NOMO-1 (cell line): Measurements from ENCODE around the gene MCUR1.

Source experiments
- DNase-seq, 2 experiments: peaks; one replicate each; lab custom pipeline; 2025; ENCODE audit not compliant: unreplicated experiment in 2 of 2; lab: John Stamatoyannopoulos, UW

The MCUR1 gene

GRCh38 chr6:13742961-13743735 lies 71.2 kb downstream of the MCUR1 start:
- DNase-seq: no peak

DNA sequence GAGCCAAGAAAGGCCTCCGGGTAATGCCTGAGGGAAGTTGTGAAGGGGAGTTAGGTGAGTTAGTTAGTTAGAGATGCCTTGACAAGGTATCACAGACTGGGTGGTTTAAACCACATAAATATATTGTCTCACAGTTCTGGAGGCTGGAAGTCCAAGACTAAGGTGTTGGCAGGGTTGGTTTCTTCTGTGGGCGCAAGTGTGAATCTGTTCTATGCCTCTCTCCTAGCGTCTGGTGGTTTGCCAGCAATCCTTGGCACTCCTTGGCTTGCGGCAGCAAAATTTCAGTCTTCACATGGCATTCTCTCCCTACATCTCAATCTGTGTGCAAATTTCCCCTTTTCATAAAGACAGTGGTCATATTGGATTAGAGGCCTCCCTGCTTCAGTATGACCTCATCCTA lies 73.0 kb downstream of the MCUR1 start:
- DNase-seq: no peak
